HG02840 (cell line): ENCODE data around the gene C11orf16.
"Not testable (repeated sequence)": the region's sequence is repeated elsewhere in the genome, so short reads cannot be mapped to it uniquely, and the experiment has no call there.

Experiments used
- ATAC-seq: cut with Tn5 transposase; IDR thresholded peaks from one replicate; pipeline ENCODE4 v1.9.1; 2021; ENCODE audit warnings: mild to moderate bottlenecking, moderate library complexity, moderate number of reproducible peaks; ENCODE audit not compliant: unreplicated experiment, low FRiP score

C11orf16 gene

GRCh38 chr11:8899119-8899753 lies 33.5 kb downstream of the C11orf16 start:
- no peak for ATAC-seq

- not testable (repeated sequence) for ATAC-seq
These were observed 41.6 kb downstream of the C11orf16 start for GRCh38 chr11:8891185-8891584.

- ATAC-seq: no peak
These were observed 46.4 kb downstream of the C11orf16 start for GRCh38 chr11:8886322-8886721.

- not testable (repeated sequence) for ATAC-seq
These were observed 51.2 kb downstream of the C11orf16 start for GRCh38 chr11:8881585-8881984.

- ATAC-seq: no peak
These were observed 54.0 kb downstream of the C11orf16 start for GRCh38 chr11:8878771-8879170.

- ATAC-seq: no peak
These were observed 58.9 kb downstream of the C11orf16 start for GRCh38 chr11:8873741-8874405.

GRCh38 chr11:8871962-8872361 lies 60.8 kb downstream of the C11orf16 start:
- ATAC-seq: no peak

- no peak for ATAC-seq
These were observed 61.5 kb downstream of the C11orf16 start for GRCh38 chr11:8871171-8871775.

- no peak for ATAC-seq
These were observed 62.2 kb downstream of the C11orf16 start for GRCh38 chr11:8870411-8871170.
